ENCODE measurements around the gene B4GALT7.
A peak's percentile ranks its signal among the peaks of the same experiment; 100 is the strongest.
"Not testable (repeated sequence)": the region's sequence is repeated elsewhere in the genome, so short reads cannot be mapped to it uniquely, and the experiment has no call there.

B4GALT7 gene, protein sequence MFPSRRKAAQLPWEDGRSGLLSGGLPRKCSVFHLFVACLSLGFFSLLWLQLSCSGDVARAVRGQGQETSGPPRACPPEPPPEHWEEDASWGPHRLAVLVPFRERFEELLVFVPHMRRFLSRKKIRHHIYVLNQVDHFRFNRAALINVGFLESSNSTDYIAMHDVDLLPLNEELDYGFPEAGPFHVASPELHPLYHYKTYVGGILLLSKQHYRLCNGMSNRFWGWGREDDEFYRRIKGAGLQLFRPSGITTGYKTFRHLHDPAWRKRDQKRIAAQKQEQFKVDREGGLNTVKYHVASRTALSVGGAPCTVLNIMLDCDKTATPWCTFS

DNA sequence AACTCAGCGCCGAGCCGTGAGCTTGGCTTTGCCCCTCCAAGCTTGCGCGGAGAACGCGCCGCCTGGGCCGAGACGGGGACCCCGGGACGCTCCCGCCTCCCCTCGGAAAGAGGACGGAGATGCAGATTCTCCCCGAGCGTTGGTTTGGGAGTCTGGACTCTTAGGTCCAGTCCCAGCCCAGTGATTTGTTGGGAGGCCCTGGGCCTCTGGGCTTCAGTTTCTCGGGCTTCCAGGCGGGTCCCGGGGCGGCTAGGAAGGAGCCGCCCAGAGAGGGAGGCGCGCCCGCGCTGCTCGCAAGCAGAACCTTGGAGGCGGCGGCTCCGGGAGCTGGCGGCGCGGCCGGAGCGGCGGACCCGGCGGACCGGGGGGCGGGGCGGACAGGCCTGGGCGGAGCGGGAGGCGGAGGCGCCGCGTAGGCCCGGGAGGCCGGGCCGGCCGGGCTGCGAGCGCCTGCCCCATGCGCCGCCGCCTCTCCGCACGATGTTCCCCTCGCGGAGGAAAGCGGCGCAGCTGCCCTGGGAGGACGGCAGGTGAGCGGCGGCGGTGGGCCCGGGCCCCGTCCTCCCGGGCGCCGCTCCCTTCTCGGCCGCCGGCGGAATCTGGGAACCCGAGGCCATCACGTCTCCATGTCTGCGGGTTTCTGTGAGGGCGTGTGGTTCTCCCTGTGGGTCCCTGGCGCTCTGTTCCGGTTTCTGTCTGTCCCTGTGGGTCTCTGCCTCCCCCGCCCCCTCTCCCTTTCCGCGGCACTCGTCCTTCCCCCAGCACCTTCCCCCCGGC is at the start of gene B4GALT7:
TSS of gene B4GALT7 (plus strand) at position 402 of the 777 bp plus-strand sequence. CDS start at position 481, 79 bp downstream.
- peak; percentile 54 for DNase-seq

DNA sequence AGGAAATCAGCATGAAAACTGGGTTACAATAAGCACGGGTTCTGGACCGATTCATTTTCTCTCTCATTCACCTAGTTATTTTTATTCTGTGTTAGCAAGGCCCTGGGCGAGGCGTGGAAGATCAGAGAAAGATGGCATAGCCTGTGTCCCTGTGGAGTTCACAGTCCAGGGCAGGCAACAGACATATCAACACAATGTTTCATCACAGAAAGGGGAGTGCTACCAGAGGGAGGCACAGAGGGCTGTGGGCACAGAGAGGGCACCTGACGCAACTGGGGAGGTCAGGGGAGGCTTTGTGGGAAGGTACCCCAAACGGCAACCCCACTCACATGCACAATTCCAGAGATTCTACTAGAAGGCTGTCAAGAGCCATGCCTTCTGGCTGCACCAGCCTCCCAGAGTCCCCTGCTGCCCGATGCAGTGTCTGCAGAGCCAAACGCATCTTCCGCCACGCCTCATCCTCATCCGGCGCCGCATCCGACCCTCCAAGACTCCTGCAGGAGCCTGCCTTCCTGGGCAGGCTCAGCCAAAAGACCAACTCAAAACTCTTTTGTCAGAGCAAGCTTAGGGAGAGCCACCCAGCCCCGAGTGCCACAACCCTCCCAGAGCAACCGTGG is 47.0 kb upstream of the B4GALT7 start:
- no peak for DNase-seq

DNA sequence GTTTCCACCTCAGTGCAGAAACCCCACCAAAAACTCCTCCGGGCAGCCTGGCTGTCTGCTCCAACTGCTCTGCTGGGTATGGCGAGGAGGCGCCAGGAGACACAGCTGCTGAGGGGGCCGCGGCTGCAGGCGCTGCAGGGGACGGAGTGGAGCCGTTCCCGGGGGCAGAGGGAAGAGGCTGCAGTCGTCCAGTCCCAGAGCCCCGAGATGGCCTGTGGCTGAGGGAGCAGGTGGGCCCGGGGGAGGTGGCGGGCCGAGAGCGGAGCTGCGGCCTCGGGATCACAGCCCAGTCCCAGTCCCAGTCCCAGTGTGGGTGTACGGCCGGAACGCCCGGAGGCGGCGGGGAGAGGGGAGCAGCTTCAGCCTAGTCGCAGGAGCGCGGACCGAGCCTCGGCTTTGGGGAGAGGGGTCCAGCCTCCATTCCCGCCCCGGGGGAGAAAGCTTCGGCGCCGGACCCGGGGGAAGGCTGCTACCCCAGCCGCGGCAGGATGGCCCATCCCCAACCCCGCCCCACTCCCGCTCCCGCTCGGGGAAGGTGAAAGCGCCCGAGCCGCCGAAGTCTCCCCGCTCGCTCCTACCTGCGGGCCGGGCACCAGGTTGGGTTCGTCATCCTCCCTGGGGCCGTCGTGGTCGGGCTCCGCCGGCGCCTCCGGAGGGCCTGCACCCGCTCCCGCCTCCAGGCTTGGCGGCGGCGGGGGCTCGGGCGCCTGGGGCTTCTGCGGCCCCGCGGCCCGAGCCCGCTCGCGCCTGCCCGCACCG is 46.1 kb upstream of the B4GALT7 start:
- no peak for DNase-seq

DNA sequence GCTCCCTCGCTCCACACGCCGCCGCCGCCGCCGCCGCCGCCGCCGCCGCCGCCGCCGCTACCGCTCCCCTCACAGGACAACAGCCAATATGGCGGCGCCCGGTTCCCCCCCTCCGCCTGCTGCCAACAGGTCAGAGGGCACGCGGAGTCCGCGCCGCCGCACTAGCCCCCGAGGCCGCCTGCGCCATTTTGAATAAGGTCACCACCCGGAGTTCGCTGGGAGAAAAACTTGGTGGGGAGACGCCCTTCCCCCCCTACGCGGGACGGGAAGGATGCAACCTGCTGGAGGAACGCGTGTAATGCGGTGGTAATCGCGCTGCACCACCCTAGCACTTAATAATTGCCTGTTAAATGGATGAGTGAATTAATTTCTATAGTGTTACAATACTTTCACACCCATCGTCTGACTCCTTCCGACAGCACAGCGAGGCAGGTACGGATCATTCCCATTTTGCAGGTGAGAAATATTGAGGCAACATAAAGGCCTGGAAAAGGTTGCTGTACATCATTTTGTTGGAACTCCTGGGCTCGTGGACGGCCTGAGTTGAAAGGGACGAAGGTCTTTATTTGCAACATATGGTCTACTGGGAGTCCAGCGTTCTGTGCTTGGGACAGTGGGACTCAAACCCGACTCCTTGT is 45.3 kb upstream of the B4GALT7 start, which contains the start of gene FAM193B:
TSS of gene FAM193B (minus strand) at position 90 of the 638 bp plus-strand sequence. CDS start 105 bp downstream, outside the sequence.
- peak; percentile 78 for DNase-seq

DNA sequence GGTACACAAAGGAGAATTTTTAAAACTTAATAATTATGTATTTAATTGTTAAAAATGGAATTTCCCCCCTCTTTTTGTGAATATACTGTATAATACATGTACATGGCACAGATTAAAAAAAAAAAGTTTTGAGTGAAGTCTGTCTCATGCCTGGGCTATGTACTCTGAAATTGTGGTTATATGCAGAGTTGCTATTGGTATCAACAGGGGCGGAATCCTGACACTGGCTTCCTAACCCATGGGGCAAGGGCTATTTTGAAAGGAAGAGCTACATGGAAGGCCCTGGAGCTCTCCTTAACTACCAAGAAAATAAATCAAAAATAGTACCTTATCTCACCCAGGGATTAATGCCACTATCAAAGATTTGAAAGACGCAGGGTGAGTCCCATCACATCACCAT is 44.7 kb upstream of the B4GALT7 start:
- DNase-seq, result no peak

DNA sequence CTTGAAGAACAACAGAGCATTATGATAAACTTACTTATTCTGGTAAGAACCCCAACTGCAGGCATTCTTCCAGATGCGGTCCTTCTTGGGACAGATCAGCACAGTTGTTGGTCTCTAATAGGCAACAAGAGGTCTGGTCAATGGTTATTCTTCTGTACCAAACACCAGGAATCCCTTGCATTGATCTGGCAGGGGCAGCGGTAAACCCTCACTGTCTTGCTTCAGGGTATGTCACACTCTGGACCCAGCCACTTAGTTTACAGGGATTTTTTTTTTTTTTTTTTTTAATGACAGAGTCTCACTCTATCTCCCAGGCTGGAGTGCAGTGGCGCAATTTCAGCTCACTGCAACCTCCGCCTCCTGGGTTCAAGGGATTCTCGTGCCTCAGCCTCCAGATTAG is 44.3 kb upstream of the B4GALT7 start:
- DNase-seq, result no peak

DNA sequence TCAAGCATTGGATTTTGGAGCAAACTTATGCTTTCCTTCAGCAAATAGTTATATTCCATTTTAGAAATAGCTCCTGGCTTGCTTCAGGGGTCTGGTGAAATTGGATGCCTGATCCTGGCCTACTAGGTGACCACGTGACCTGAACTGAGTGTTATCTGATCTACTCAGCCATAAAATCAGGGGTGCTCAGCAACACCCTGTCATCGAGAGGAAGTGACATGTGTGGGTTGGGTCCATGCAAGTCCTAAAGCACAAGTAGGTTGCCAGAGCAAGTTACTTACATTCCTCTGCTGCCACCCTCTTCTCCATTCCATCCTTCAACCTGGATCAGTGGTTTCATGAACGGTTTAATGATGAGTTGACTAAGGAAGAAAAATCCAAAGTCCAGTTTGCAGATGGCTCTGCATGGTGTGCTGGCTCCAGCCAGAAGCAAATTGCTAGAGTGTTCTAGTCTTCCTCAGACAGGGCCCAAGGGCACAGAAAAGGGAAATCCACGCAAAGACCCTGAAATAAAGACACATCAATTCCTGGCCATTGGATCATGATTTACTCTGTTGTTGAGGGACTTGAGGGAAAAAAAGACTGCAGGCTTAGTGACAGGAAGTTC is 42.8 kb upstream of the B4GALT7 start:
- DNase-seq, result no peak

DNA sequence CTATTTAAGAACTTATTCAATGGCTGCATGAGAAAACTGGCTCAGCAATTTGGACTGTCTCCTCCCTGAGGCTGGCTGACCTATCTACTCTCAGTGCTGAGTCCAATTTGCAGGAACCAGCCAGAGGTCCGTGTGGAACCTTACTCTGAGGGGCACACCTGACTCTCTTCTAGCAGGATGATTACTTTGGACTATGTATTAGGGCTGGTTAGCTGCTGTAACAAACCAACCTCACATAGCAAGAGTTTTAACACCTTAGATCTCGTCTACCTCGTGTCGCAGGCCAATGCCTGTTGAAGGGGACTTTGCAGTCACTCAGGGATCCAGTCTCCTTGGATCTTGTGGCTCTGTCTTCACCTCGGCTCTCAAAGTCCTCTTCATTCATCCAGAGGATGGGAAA is 42.1 kb upstream of the B4GALT7 start:
- no peak for DNase-seq

DNA sequence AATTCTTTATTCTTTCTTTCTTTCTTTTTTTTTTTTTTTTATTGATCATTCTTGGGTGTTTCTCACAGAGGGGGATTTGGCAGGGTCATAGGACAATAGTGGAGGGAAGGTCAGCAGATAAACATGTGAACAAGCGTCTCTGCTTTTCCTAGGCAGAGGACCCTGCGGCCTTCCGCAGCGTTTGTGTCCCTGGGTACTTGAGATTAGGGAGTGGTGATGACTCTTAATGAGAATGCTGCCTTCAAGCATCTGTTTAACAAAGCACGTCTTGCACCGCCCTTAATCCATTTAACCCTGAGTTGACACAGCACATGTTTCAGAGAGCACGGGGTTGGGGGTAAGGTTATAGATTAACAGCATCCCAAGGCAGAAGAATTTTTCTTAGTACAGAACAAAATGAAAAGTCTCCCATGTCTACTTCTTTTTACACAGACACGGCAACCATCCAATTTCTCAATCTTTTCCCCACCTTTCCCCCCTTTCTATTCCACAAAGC is 40.4 kb upstream of the B4GALT7 start:
- DNase-seq, result not testable (repeated sequence)

DNA sequence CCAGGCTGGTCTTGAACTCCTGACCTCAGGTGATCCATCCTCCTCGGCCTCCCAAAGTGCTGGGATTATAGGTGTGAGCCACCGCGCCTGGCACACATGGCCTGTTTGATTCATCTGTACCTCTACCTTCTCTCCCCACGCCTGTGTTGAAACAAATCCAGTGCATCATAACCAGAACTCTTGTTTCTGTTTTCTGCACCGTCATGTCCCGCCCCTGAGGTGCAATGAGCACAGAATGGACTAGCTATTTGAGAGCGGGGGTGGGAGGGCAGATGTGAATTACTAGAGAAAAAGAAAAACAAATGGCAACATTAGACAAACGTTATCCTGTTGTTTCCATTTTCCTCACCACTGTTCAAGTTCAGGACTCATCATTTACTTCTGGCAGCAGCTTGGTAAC is 34.9 kb upstream of the B4GALT7 start:
- no peak for DNase-seq

DNA sequence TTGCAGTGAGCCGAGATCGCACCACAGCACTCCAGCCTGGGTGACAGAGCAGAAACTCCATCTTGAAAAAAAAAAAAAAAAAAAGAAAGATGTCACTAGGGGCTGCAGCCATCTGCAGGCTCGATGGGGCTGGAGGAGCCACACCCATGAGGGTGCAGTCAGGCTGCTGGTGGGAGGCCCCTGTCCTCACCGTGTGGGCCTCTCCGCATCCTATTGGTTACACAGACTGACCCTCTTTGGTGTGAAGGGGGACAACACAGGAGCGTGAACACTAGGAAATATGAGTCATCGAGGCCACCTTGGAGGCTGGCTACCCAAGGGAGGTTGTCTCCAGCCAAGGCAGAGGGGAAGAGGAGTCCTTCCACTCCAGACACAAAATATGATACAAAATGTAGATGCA is 31.6 kb upstream of the B4GALT7 start:
- no peak for DNase-seq

DNA sequence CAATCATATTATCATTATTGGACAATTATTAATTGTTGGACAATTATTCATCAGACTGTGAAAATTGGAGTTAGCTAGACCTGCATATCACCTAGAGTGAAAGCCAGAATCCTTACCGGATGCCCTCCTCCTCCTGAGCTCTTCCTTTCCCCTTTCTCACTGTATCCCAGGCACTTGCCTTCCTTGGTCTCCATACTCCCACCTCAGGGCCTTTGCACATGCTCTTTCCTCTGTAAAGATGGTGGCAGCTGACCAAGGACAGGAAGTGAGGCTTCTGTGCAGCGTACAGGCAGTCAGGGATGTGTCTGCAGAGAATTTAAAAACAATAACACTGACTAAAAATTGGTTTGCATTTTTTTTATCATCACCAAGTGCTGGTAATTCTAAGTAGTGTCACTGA is 30.0 kb upstream of the B4GALT7 start:
- no peak for DNase-seq

DNA sequence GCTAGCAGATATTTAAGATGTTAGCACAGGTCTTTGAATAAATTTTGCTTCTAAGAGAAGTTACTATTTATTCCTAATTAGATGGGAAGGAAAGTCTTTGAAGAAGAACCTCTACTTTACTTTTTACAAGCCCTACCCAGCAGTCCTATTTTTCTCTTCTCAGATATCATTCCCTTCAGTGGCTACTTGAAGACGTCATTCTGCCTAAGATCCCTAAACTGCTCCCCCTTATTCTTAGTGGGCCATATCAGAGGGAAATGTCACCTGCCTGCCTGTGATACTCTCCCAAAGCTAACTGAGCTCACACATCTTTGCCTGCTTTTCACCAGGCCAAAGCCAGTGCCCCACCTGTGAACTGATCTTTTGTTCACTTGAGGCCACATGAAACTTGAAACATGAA is 24.4 kb upstream of the B4GALT7 start:
- DNase-seq, result no peak

DNA sequence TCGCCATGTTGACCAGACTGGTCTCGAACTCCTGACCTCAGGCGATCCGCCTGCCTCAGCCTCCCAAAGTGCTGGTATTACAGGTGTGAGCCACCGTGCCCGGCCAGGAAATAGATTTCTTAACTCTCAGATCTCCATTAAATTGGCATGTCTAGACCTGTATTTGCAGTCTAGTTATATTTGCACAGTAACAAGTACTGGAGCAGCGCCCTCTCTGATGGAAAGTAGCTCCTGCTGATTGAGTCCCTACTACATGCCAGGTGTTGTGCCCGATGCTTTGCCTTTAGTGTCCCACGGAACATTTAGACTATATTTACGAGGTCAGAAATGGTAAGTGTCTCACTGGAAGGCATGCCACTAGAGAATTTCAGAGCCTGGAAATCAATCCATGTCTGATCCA is 23.8 kb upstream of the B4GALT7 start:
- no peak for DNase-seq

DNA sequence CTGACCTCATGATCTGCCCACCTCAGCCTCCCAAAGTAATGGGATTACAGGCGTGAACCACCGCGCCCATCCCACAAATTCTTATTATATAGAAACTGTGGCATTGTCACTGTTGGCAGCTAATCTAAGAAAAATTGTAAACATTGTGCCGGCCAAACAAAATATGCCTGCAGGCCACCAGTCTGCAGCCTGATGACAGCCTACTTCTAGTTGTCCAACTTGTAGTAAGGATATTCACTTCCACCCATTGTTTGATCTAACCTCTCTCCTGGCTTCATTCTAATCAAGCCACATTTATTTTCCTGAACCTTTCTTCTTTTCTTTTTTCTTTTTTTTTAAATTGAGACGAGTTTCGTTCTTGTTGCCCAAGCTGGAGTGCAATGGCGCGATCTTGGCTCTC is 21.6 kb upstream of the B4GALT7 start:
- DNase-seq, result no peak

DNA sequence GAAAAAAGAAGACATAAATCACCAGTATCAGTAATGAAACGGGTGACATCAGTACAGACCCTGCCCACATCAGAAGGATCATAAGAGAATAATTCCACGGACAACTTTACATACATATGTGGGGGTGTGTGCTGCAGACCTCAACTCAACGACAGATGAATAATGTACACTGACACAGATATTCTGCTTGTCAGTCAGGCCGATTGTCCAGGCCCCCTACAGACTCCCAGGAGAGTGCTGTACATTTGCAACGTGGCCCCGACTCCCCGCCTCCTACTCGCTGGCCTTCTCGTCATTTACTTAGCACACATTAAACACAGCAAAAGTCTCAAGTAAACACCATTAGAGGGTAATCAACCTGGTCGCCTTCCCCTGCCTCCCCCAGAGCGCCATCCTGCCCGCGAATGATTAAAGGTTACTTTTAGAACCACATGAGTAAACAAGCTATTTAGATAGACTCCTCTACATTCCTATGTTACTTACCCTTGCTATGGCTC is 11.5 kb upstream of the B4GALT7 start:
- DNase-seq, result no peak

DNA sequence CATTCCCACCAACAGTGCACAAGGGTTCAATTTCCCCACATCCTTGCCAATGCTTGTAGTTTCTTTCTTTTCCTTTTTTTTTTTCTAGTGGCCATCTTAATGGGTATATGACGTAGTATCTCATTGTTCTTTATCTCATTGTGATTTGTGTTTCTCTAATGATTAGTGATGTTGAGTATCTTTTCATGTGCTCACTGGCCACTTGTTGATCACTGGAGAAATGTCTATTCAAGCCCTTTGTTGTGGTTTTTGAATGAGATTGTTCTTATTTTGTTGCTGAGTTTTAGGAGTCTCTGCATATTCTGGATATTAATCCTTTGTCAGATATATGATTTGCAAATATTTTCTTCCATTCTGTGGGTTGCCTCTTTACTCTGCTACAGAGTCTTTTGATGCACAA is 9.5 kb upstream of the B4GALT7 start:
- DNase-seq, result no peak

DNA sequence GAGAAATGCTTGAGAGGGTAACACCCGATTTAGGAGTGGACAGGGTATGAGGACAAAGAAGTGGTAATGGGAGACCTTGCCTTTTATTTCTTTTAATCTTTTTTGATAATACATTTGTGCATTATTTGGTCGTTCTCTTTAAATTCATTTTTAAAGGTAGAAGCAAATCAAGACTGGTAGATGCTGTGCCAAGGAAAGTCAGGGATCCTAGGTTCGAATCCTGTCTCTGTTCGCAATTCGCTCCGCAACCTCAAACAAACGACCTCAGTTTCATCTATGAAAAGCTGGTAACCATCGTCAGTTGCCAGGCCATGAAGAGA is 8.3 kb upstream of the B4GALT7 start:
- DNase-seq, result no peak

DNA sequence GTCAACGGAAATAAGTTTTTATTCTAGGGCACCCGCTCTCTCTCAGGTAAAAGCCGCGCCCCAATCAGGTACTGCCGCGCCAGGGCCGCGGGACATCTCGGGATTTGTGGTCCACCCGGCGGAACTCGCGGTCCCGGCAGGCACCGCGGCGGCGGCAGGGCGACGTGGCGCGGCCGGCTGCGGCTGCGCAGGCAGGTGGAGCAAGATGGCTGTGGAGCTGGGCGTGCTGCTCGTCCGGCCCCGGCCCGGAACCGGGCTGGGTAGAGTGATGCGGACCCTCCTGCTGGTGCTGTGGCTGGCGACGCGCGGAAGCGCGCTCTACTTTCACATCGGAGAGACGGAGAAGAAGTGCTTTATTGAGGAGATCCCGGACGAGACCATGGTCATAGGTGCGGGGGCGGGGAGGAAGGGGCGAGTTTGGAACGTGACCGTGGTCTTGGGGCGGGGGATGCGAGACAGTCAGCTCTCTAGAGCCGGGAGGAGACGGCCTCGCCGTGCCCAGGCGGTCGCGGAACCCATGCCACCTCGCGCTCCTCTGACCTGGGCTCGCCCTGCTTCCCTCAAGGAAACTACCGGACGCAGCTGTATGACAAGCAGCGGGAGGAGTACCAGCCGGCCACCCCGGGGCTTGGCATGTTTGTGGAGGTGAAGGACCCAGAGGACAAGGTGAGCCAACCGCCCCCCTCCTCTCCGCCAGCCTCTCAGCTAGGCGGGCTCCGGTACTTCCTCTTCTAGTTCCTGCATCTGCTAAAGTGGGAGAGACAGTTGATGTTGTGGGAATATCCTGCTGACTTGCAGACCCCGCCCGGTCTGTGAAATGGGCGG is 7.7 kb upstream of the B4GALT7 start, which contains the start of gene TMED9:
TSS of gene TMED9 (plus strand) at position 194 of the 825 bp plus-strand sequence. CDS start at position 206, 12 bp downstream.
- DNase-seq, result no peak

DNA sequence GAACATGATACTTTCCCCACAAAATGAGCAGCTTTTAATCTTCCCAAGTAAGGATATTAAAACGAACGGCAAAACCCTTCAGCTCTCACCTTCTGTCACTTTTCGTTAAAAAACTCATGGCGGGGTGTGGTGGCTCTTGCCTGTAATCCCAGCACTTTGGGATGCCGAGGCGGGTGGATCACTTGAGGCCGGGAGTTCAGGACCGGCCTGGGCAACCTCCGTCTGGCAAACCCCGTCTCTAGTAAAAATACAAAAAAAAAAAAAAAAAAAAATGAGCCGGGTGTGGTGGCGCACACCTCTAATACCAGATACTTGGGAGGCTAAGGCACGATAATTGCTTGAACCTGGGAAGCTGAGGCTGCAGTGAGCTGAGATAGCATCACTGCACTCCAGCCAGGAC is 7.0 kb upstream of the B4GALT7 start:
- no peak for DNase-seq

DNA sequence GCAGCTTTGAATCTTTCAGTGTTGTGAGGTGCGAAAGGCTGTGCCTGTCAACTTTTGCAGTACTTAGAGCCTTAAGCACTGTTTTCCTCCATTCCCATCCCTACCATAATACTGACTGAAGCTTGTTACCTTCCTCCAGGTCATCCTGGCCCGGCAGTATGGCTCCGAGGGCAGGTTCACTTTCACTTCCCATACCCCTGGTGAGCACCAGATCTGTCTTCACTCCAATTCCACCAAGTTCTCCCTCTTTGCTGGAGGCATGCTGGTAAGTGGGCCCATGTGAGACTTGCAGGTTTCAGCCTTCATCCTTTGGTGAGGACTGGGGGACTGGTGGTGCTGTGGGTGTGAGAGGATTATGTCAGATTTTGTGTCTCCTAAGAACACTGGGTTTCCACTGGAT is 6.4 kb upstream of the B4GALT7 start:
- DNase-seq, result no peak

Measured in NCI-H446 treated with DMSO at 0.1 percent for 48 hours (cell line).